ENCODE results near the gene PDGFC.

- no peak for TF ChIP-seq CTCF (IDR thresholded peaks at IDR 0.05)
- TF ChIP-seq POLR2AphosphoS5 (IDR thresholded peaks at IDR 0.05; ENCODE audit: low read depth, low read length), result no peak
These were observed 208.1 kb downstream of the PDGFC start for GRCh38 chr4:156763511-156763910.

Data from Panc1 (cell line).